Aorta (tissue), 5 donors: ENCODE measurements around the gene SRGAP1. TPM values are rescaled to one million over a fixed set of nuclear protein-coding genes. Genes with fewer than 3 reads are reported as not detected.

Experiments
- ATAC-seq: fragments of 200-7000 bp; cut with Tn5 transposase; one replicate; pipeline ENCODE4 v1.9.1; 2022; ENCODE audit warnings: moderate library complexity; ENCODE audit not compliant: low FRiP score
- DNase-seq, 2 donors: peaks; one replicate each; pipeline ENCODE4 v3.0.0-alpha.2; 2020
- H3K27ac ChIP-seq, 2 donors: one replicate each; pipeline ENCODE4 v1.5.1; 2013; ENCODE audit warnings: low read length in 2 of 2, mild to moderate bottlenecking in 2 of 2, moderate library complexity in 2 of 2, control low read depth in 1 of 2, inconsistent platforms in 1 of 2, low read depth in 1 of 2
- H3K27me3 ChIP-seq, 2 donors: one replicate each; pipeline ENCODE4 v1.6.1; 2013; ENCODE audit warnings: control low read depth in 1 of 2, low read length in 1 of 2, mild to moderate bottlenecking in 1 of 2, moderate library complexity in 1 of 2; ENCODE audit not compliant: insufficient read depth in 2 of 2, control insufficient read depth in 1 of 2
- H3K36me3 ChIP-seq, 2 donors: one replicate each; pipeline ENCODE4 v1.6.1; 2013; ENCODE audit warnings: control low read depth in 1 of 2, low read length in 1 of 2, mild to moderate bottlenecking in 1 of 2; ENCODE audit not compliant: insufficient read depth in 2 of 2, control insufficient read depth in 1 of 2
- H3K4me1 ChIP-seq, 2 donors: one replicate each; pipeline ENCODE4 v1.6.1; 2013; ENCODE audit warnings: low read length in 2 of 2, control low read depth in 1 of 2, mild to moderate bottlenecking in 1 of 2, moderate library complexity in 1 of 2; ENCODE audit not compliant: insufficient read depth in 2 of 2, control insufficient read depth in 1 of 2
- H3K4me3 ChIP-seq, 2 donors: one replicate each; pipeline ENCODE4 v1.5.1; 2013; ENCODE audit warnings: low read length in 2 of 2, control low read depth in 1 of 2, mild to moderate bottlenecking in 1 of 2
- H3K9me3 ChIP-seq: one replicate; pipeline ENCODE4 v1.6.1; 2013; ENCODE audit warnings: mild to moderate bottlenecking, low read length; ENCODE audit not compliant: control insufficient read depth
- WGBS, 2 donors: extraction: QIAGEN DNeasy Blood & Tissue Kit; methylation state at CpG; one replicate each; pipeline ENCODE4 v1.1.7; 2013; 5-methylcytosine and 5-hydroxymethylcytosine counted together
- intact Hi-C, 2 donors: fragments of 100-400 bp; cut with DNase I; formaldehyde crosslinking; loops; one replicate each; pipeline versions ENCODE4 v1.14.2 to v1.15.0; 2022
- polyA plus RNA-seq, 2 donors: library from polyadenylated mRNA; stranded (reverse); fragments of 200-250 nt; gene quantifications; one replicate each; pipeline ENCODE4 v1.2.3, GENCODE V29; 2013
- total RNA-seq, 2 donors: library from RNA; stranded (reverse); fragmentation: NEBNext Ultra II Directional; extraction: Animal tissue kit (Norgen Biotek cat#: 25700); gene quantifications; one replicate each; pipeline ENCODE4 v1.2.1, GENCODE V29; 2021
- donor health status: healthy with polysubstance abuse.
- donor health status: Bipolar disorder and iron deficiency.
- donor health status: DM: no; HTN: no; CAD: no.
- donor health status: DM: no; HTN: no; CAD: no.
- donor health status: DM: yes; HTN: yes; CAD: no.

SRGAP1 gene
- total and polyA plus RNA-seq, 4 donors: 0.88 to 15.5 (median 6.0) TPM

- intact Hi-C loops: loop anchor here (10.0 kb wide), 2 partner anchors 145 to 705 kb away; partner anchors contain the start of gene DPY19L2 (in 1 of the 2)
- no peak overlapping the region for H3K27ac ChIP-seq
- no peaks in the 10 kb centered on the region for H3K4me1 ChIP-seq
- WGBS, 2 donors: 75 to 76% methylated on average over 4 of the region's 4 CpGs
- H3K36me3 ChIP-seq: peaks cover 0 to 3% of the 10 kb centered on the region in 2 donors
- H3K4me3 ChIP-seq: no peak overlapping the region
- H3K27me3 ChIP-seq: no peaks in the 10 kb centered on the region
- no peaks in the 10 kb centered on the region for H3K9me3 ChIP-seq
- ATAC-seq (no peak), DNase-seq (no peak)
These were observed 34.9 kb upstream of the SRGAP1 start for GRCh38 chr12:63809566-63809965.

DNA sequence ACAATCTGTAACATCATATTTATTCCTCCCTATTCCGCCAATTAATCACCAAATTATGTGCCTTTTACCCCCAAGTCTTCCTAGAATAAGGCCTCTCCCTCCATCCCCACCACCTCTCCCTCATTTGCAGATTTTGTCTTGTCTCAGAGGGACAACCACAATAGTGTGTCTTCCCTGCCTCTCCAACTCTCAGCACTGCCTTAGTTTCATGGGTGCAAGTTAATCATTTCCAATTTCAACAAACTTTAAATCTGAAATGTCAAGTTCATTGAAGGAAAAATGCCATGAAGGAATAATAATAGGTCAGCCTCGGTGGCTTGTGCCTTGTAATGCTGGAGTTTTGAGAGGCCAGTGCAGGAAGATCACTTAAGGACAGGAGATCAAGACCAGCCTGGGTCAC lies 33.2 kb upstream of the SRGAP1 start:
- intact Hi-C loops: no loop called here
- 52 to 61% methylated on average over 2 of the region's 2 CpGs for WGBS, 2 donors
- ATAC-seq: no peak

DNA sequence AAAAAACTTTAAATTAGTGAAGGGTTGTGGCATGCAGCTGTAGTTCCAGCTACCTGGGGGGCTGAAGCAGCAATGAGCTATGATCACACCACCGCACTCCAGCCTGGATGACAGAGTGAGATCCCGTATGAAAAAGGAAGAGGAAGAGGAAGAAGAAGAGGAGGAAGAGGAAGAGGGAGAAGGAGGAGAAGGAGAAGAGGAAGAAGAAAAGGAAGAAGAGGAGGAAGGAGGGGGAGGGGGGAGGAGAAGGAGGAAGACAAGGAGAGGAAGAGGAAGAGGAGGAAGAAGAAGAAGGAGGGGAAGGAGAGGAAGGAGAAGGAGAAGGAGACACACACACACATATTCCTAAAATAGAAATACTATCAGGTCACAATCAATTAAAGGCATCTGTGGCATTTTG lies 32.7 kb upstream of the SRGAP1 start:
- 86 to 87% methylated on average over 2 of the region's 2 CpGs for WGBS, 2 donors
- intact Hi-C loops: no loop called here
- H3K9me3 ChIP-seq: no peaks in the 10 kb centered on the region

More for the DNA sequence above, 33.2 kb upstream of the SRGAP1 start:
- Histone ChIP-seq H3K9me3 (no peaks in the 10 kb centered on the region), H3K4me3 (no peak overlapping the region), H3K27me3 (no peaks in the 10 kb centered on the region), H3K4me1 (no peaks in the 10 kb centered on the region), H3K36me3 (peaks cover 0 to 3% of the 10 kb centered on the region in 2 donors), H3K27ac (no peak overlapping the region)
- DNase-seq: no peak

DNA sequence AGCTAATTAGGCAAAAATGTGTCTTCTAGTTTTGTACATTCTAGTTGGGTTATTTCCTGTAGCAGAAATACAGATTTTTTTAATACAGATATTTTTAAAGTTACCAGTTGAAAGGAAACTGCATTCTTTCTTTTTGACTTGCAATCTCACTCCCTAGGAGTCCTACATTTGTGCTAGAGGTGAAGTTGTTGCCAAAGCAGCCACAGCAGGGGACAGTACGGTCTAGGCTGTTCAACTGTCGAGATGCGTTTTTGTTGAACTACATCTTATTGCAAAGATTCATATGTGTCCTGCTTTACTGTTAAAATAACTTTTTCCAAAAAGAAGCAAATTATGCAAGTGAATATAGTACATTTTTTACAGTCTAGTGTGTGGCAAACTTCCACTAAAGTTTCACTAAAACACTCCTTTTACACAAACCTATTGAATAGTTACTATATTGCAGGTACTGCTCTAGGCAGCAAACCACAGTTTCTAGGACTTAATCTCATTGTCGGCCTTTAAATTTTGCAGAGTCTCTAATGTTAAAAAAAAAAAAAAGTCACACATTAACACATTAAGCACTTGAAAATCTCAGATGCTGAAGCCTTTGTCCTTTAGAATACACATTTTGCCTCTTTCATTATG lies 30.2 kb upstream of the SRGAP1 start:
- no peaks in the 10 kb centered on the region for H3K4me1 ChIP-seq
- WGBS, 2 donors: 69 to 70% methylated on average over 4 of the region's 4 CpGs
- no peaks in the 10 kb centered on the region for H3K27me3 ChIP-seq
- no peak for DNase-seq
- H3K36me3 ChIP-seq: no peaks in the 10 kb centered on the region
- no peak for ATAC-seq
- intact Hi-C loops: no loop called here
- no peaks in the 10 kb centered on the region for H3K9me3 ChIP-seq
- H3K27ac ChIP-seq: no peak overlapping the region
- no peak overlapping the region for H3K4me3 ChIP-seq

More for the DNA sequence above, 32.7 kb upstream of the SRGAP1 start:
- Histone ChIP-seq H3K4me3 (no peak overlapping the region), H3K4me1 (no peaks in the 10 kb centered on the region), H3K36me3 (peaks cover 0 to 3% of the 10 kb centered on the region in 2 donors), H3K27me3 (no peaks in the 10 kb centered on the region), H3K27ac (no peak overlapping the region)
- ATAC-seq: no peak
- DNase-seq: no peak

DNA sequence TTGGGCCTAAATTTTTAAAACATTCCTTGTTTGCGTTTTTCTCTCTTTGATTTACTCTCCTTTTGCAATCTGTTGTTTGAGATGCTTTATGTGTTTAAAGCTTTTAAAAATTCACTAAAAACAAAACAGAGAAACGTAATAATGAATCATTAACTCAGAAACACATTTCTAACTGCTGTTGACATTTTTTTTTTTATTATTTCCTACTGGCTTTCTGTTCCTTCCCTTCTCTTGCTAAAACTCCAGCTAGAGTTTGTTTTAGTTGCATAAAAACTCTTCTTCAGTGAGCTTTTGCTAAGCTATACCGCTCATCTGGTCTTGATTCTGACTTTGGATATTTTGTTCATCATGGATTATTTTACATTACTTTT lies 29.0 kb upstream of the SRGAP1 start:
- WGBS, 2 donors: 91 to 96% methylated on average over 3 of the region's 3 CpGs

GRCh38 chr12:63816031-63816430 lies 28.5 kb upstream of the SRGAP1 start:
- Histone ChIP-seq H3K9me3 (no peaks in the 10 kb centered on the region), H3K27me3 (no peaks in the 10 kb centered on the region), H3K36me3 (no peaks in the 10 kb centered on the region), H3K27ac (no peak overlapping the region), H3K4me1 (no peaks in the 10 kb centered on the region), H3K4me3 (no peak overlapping the region)
- WGBS, 2 donors: 91 to 92% methylated on average over 6 of the region's 6 CpGs
- DNase-seq: no peak
- intact Hi-C loops: no loop called here
- ATAC-seq: no peak

More for the DNA sequence above, 29.0 kb upstream of the SRGAP1 start:
- no peak overlapping the region for H3K4me3 ChIP-seq
- no peaks in the 10 kb centered on the region for H3K9me3 ChIP-seq
- H3K4me1 ChIP-seq: no peaks in the 10 kb centered on the region
- no peaks in the 10 kb centered on the region for H3K27me3 ChIP-seq
- DNase-seq (no peak), ATAC-seq (no peak)
- intact Hi-C loops: no loop called here
- no peaks in the 10 kb centered on the region for H3K36me3 ChIP-seq
- H3K27ac ChIP-seq: no peak overlapping the region

DNA sequence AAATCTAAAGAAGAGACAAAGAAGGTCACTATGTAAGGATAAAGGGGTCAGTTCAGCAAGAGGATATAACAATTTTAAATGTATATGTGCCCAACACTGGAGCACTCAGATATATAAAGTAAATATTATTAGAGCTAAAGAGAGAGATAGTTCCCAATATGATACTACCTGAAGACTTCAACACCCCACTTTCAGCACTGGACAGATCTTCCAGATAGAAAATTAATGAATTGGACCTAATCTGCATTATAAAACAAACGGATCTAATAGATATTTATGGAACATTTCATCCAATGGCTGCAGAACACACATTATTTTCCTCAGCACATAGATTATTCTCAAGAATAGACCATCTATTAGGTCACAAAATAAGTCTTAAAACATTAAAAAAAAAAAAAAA lies 24.1 kb upstream of the SRGAP1 start:
- Histone ChIP-seq H3K27ac (no peak overlapping the region), H3K27me3 (no peaks in the 10 kb centered on the region), H3K4me1 (no peaks in the 10 kb centered on the region), H3K4me3 (no peak overlapping the region), H3K36me3 (no peaks in the 10 kb centered on the region), H3K9me3 (no peaks in the 10 kb centered on the region)
- intact Hi-C loops: no loop called here
- 84 to 89% methylated on average over 1 of the region's 1 CpG for WGBS, 2 donors
- ATAC-seq (no peak), DNase-seq (no peak)

GRCh38 chr12:63821781-63822251 lies 22.7 kb upstream of the SRGAP1 start:
- intact Hi-C loops: no loop called here
- peak in 1 of 2 donors; percentile 79 for DNase-seq
- 8 to 15% methylated on average over 38 of the region's 38 CpGs for WGBS, 2 donors
- Histone ChIP-seq H3K27me3 (no peaks in the 10 kb centered on the region), H3K4me3 (peak overlapping the region; percentile 20 to 70), H3K9me3 (no peaks in the 10 kb centered on the region), H3K4me1 (no peaks in the 10 kb centered on the region), H3K27ac (no peak overlapping the region), H3K36me3 (no peaks in the 10 kb centered on the region)
- peak; percentile 57 for ATAC-seq

DNA sequence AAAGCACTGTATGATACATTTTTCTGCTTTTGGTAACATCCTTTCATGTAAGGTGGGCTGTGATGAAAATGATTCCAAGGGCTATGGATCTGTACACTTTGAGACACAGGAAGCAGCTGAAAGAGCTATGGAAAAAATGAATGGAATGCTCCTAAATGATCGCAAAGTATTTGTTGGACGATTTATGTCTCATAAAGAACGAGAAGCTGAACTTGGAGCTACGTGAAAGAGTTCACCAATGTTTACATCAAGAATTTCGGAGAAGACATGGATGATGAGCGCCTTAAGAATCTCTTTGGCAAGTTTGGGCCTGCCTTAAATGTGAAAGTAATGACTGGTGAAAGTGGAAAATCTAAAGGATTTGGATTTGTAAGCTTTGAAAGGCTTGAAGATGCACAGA lies 22.1 kb upstream of the SRGAP1 start:
- ATAC-seq: no peak
- Histone ChIP-seq H3K4me3 (peak overlapping the region in 1 of 2 donors; percentile 70), H3K9me3 (no peaks in the 10 kb centered on the region), H3K4me1 (no peaks in the 10 kb centered on the region), H3K36me3 (no peaks in the 10 kb centered on the region), H3K27ac (no peak overlapping the region), H3K27me3 (no peaks in the 10 kb centered on the region)
- no peak for DNase-seq
- 47 to 53% methylated on average over 6 of the region's 6 CpGs for WGBS, 2 donors
- intact Hi-C loops: no loop called here
